ENCODE results near the gene MFNG.
A peak's percentile ranks its signal among the peaks of the same experiment; 100 is the strongest.
"Not testable (repeated sequence)": the region's sequence is repeated elsewhere in the genome, so short reads cannot be mapped to it uniquely, and the experiment has no call there.

The MFNG gene

DNA sequence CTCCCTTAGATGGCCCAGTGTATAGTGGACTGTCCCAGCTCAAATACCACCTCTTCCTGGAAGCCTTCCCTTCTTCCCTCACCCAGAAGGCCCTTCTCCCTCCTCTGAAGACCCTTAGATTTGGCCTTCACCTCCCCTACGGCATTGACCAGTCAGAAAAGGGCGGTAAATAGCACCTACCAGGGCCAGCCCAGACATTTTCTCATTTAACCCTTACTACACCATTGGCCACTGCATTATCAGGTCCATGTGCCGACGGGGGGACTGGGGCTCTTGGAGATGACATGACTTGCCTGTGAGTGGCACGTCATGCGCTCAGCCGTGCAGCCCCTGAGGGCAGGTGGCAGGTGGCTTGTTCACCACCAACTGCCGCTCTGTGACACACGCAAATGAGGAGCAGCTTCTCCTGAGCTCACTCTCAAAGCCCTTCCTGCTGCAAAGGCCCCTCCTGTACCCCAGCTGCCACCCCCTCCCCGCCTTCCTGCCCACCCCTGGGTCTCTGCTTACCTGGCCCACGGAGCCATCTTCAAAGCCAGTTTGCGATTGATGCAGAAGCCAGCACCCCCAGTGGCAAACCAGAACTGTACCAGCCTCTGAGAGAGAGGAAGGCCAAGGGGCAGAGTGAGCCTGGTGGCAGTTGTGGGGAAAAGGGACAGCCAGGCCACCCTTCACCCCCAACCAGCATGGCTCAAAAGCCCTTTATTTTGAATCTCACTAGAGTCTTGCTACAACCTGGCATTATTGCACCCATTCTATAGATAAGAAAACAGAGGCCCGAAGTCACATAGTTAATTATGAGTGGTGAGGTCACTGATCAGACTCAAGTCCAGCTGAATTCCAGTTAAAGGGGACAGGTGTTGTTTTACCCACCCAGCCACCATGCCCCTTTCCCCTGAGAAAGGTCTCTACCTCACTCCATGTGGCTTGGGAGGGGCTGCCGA, 9.5 kb downstream of the MFNG start:
- FAIRE-seq (no peak), DNase-seq (ENCODE audit: insufficient read length, low spot score) (no peak)

DNA sequence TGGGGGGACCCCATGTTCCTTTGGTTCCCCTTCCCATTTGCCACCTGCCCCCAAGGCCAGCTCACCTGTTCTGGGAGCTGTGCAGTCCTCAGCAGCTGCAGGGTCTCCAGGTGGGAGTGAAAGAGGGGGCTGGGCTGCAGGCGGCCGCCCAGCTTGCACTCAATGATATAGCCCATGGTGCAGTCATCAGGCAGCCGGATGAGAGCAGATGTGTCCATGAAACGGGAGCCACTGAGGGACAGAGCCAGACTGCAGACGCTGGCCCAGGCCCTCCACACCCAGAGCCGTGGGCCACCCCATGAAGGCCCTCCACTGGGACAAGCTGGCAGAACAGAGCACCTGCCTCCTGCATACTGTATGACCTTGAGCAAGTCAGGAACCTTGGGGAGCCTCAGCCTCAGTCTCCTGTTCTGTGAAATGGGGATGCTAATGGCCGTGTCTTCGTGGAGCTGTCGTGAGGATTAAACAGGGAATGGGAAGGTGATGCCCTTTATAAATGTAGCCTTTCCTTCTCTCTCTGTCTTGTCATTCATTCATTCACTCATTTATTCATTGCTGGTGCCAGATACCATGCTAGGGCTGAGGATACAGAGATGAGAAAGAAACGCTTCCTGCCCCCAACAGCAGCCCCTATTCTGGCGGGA, 11.6 kb downstream of the MFNG start:
- FAIRE-seq = no peak

DNA sequence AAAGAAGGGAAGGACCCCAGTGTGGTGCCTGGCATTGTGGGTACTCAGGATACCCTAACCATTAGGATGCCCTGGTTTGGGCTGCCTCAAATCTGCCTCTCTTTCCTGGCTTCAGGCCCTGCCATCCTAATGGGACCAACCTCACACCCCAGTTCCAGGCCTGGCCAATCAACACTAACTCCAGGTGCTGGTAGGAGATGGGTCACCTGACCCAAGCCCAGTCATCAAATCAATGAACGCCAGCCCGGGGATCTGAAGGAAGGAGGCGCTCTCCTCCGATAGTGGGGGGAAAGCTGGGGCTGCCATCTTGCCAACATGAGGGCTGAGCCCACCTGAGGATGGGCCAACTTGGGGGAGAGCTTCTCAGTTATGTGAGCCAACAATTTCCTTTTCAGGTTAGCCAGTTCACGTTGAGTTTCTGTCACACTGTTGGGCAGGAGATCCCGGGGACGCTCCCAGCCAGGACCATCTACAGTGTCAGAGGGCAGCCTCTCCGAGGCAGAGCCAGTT, 12.7 kb downstream of the MFNG start:
- FAIRE-seq (no peak), DNase-seq (ENCODE audit: insufficient read length, low spot score) (no peak)

More for the DNA sequence above, 11.6 kb downstream of the MFNG start:
- no peak for DNase-seq (ENCODE audit: insufficient read length, low spot score)

DNA sequence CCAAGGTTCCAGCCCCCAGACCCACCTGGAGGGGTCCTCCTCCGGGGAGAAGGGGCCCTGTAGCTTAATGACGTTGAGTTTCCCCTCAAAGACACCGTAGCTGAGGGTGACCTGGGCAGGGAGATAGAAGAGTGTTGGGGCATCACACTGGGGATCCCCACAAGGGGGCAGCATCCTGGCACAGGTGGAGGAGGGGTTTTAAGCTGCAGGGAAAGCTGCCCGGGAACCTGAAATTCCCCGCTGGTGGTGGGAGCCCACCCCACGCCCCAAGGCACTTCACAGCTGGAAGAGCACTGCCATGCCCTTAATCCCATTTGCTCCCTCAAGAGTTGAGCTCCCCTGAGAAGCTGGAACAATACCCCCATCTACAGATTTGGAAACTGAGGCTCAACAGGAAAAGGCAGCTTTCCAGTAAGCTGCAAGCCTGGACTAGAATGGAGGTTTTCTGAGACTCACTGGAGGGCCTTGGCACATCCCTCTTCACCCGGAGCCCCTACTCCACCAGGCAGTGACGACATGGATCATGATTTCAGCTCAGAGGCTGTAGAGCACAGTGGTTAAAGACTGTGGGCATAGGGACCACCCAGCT, 13.7 kb downstream of the MFNG start:
- no peak for FAIRE-seq
- peak; percentile 60 for DNase-seq (ENCODE audit: insufficient read length, low spot score)

DNA sequence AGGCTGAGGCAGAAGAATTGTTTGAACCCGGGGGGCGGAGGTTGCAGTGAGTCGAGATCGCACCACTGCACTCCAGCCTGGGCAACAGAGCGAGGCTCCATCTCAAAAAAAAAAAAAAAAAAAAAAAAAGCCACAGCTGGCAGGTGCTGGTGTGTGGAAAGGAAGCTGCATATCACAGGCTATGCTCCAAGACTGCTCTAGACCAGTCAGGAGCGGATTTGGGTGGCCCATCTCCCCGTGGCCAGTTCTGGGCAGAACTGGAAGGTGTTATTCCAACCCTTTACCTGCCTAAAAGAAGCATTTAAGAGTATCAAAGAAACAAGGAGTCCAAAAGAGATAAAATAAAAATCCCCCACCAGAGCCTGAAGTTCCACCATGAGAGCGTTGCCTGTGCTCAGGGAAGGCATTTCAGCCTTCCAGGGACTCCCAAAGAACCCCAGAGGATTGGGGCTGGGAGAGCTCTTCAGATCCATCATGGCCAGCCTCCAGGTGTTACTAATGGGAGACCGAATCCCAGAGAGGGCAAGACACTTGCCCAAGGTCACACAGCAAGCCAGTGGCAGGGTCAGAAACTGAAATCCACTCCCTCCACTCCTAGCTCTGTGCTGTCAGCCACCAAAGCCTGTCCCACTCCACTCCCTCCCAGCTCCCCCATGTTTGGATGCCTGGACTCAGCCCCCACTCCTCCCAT, 14.3 kb downstream of the MFNG start:
- no peak for FAIRE-seq
- no peak for DNase-seq (ENCODE audit: insufficient read length, low spot score)

DNA sequence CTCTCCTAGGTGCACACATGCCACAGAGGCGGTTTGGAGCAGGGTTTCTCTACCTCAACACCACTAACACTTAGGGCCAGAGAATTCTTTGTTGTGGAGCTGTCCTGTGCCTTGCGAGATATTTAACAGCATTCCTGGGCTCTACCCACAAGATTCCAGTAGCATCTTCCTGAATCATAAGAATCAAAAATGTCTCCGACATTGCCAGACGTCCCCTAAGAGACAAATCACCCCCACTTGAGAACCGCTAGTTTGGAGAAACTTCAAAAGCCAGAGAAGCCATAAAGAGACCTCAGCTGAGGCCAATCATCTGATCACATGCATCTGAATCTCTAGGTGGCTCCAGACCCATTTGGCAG, 16.1 kb downstream of the MFNG start:
- FAIRE-seq = no peak
- no peak for DNase-seq (ENCODE audit: insufficient read length, low spot score)

DNA sequence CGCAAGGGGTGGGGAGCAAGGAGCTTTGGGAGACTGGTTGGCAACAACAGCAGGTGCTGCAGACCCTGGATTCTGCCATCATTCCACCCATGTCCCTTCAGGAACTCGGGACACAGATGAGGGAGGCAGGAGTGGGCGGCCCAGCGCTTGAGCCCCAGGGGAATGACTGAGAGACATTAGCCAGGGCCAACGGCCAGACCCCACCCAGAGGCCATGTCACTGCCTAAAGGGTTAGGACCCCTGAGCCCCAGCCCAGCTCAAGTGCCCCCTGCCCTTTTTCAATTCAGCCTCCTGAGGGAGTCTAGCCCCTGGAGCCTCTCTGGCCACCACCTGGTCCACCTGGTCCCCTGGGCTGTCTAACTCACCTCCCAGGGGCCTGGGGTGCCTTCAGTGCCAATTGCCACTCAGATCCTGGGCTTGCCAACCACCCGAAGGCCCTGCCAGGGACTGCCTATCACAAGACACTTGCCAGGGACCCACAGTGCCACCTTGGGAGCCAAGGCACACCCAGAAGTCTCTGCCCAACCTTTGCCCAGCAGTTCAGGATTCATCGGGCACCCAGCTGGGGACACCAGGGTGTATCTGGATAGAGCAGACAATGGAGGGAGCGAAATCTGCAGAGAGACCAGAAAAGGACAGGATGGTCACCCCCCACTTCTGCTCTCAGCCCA, 16.6 kb downstream of the MFNG start:
- no peak for FAIRE-seq
- no peak for DNase-seq (ENCODE audit: insufficient read length, low spot score)

DNA sequence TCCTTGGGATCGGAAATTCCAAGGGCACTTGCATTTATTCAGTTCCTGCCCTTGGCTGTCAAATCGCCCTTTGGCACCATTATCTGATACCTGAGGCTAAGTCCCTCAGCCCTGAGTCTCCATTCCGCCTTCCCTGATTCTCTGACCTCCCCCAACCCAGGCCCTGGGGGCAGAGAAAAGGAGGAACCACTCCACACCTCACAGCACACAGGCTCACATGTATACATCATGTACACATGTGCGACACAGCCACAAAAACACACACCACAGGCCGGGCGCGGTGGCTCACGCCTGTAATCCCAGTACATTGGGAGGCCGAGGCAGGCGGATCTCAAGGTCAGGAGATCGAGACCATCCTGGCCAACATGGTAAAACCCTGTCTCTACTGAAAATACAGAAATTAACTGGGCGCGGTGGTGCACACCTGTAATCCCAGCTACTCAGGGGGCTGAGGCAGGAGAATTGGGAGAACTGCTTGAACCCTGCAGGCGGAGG, 17.9 kb downstream of the MFNG start:
- not testable (repeated sequence) for FAIRE-seq; DNase-seq (ENCODE audit: insufficient read length, low spot score)

DNA sequence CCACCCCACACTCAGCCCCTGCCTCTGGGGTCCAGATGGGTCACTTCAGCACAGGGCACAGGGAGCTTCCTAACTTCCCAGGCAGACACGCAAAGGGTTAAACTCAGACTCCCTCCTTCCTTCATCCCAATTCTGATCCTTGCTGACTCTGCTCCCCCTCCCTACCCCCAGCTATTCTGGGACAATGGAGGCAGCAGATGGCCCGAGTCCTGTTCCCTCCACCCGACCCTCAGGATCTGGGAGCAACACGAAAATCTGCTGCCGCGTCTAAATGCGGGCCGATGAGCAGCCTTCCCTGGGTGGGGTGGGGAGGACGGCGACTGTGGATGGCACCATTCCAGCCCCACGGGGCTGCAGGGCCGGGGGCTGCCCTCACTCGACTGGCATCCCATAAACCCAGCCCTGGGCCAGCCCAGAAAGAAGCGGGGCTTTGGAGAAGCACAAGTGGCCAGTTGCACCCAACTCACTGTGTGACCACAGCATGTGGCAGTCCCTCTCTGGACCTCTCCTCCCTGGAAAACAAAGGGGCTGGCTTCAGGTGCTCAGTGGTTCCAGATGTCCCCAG, 18.7 kb downstream of the MFNG start:
- no peak for FAIRE-seq
- no peak for DNase-seq (ENCODE audit: insufficient read length, low spot score)

DNA sequence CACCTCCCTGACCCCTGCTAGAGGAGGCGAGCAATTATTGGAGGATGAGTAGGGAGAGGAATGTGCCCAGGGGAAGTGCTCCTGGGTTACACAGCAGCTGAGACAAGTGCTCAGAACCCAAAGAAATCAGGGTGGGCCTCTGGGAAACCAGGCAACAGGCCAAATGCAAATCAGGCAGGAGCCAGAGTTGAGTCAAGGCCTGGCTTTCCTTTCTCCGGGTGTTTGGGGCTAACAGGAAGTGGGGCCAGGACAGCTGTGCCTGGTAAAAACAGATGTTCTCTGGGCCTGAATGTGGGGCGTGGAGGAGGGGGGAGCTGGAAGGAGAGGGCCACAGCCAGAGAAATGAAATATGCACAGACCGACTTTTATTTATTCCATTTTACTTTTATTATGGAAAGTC, 22.0 kb downstream of the MFNG start:
- FAIRE-seq (peak; percentile 74), DNase-seq (ENCODE audit: insufficient read length, low spot score) (peak; percentile 67)

DNA sequence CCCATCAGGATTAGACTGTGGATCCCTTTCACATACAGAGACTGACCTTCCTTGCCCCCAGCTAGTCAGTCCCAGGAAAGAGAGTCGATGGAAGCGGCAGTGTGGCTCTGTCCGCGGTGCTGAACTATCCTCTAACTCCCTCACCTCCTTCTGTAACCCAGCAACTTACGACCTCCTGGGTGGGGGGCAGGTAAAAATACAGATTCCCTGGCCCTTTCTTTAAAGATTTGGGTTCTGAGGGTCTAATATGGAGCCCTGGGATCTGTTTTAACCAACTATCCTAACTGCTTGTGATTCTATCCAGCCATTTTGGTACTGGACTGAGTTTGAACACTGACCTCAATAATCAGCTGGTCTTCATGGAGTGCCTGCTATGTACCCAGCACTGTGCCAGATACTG, 23.2 kb downstream of the MFNG start:
- no peak for FAIRE-seq

DNA sequence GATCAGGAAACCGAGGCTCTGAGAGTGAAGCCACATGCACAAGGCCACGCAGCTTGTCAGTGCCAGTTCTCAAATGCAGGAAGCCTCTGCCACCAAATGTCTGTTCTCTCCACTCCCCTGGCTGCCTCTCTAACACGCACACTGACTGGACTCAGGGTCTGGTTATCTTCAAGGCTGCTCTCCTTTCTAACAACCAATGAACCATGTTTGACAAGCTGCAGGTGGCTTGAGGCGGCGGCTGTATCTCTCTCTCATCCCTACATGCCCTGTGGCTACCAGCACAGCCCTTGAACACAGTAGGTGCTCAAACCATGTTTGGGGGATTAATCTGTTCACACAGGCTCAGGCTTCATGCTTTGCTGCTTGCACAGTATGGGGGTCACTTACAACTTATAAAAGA, 23.7 kb downstream of the MFNG start:
- no peak for FAIRE-seq
- no peak for DNase-seq (ENCODE audit: insufficient read length, low spot score)

More for the DNA sequence above, 23.2 kb downstream of the MFNG start:
- no peak for DNase-seq (ENCODE audit: insufficient read length, low spot score)

DNA sequence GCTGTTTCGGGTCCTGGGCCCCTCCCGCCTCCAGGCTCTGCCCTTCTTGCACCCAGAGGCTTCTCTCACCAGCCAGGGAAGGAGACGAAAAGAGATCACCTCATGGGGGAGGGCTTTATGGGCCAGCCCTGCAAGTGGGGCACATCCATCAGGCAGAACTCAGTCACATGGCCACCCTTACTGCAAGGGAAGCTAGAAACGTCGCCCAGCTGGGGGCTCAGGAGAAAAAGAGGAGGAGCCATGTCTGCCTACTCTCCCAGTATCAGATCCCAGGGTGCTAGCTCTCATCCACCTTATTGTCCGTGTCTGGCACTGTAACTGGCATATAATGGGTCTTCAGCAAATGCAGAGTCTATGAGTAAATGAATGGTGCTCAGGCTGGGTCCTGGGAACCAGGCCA, 24.2 kb downstream of the MFNG start:
- no peak for DNase-seq (ENCODE audit: insufficient read length, low spot score)
- FAIRE-seq = no peak

DNA sequence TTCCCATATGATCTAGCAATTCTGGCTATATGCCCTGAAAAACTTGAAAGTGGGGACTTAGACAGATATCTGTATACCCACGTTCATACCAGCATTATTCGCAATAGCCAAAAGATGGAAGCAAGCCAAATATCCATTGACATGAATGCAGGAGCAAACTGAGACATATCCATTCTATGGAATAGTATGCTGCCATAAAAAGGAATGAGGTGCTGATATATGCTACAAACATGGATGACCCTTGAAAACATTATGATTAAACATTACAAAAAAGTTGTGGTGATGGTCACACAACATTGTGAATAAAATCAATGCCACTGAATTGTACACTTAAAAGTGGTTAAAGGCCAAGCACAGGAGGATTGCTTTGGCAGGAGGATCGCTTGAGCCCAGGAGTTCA, 25.5 kb downstream of the MFNG start:
- no peak for DNase-seq (ENCODE audit: insufficient read length, low spot score)
- no peak for FAIRE-seq

DNA sequence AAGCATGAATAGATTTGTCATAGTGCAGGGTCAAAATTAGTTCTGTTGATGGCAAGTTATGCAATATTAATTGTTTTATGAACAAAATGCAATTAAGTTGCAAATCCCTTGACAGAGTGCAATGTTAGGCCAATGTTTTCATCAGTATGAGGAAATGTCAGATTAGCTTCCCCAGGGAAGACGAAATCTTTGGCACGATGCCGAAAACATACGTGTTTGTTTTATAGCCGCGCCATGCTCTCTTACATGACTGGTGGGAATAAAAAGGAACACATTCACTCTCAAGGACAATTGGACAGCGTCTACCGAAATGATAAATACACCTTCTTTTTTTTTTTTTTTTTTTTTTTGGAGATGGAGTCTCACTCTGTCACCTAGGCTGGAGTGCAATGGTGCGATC, 27.0 kb downstream of the MFNG start:
- FAIRE-seq = no peak

DNA sequence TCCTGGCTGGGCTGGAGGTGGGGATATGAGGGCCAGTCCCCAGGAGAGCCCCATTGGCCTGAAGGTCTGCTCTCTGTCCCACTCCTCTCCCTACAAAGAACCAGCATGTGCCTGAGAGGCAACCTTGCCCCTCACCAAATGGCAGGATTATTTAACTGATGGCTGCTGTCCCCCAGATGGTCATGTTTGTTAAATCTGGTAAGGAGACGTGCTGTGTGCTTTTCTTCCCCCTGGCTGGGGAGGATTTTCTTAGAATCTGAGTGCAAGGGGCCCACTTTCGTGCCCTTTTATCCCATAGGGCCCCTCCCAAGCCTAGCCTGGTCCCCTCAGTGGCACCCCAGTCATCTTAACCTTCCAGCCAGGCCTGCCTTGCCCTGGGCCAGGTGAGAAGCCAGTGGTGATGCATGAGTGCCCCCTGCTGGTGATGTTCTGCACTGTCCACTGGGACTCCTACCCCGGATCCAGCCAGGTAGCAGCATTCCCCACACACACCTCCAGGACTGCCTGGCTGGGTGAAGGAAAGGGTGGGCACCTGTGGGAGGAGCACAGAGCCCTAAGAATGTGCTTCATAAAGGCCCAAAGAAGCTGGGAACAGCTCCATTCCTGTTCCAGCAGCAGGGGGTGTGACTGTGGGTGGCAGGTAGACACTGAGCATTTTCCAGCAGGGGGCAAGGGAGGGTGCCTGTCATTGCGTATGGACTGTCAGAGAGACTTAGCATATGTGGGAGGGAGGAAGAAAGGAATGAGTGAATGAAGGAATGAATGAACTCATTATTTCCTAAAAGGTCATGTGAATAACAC, 28.9 kb downstream of the MFNG start:
- FAIRE-seq = peak; percentile 90
- peak; percentile 82 for DNase-seq (ENCODE audit: insufficient read length, low spot score)

More for the DNA sequence above, 27.0 kb downstream of the MFNG start:
- DNase-seq (ENCODE audit: insufficient read length, low spot score) = no peak

DNA sequence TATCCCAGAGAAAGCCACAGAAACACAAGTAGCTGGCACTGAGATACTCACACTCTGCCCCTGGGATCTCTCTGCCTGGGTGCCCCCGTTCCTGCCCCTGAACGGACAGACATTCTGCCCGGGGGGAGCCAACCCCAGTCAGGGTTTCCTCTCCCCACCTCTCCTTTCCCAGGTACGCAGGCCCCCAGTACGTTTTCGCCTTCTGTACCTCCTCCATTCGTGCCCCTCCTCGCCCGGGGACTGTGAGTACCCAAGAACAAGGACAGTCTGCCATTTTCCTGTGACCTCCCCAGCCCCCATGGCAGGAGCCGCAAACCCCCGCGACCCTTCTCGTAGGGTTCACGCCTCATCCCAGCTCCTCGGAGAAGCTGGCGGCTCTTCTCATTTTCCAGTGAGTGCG, 29.8 kb downstream of the MFNG start:
- DNase-seq (ENCODE audit: insufficient read length, low spot score) = no peak
- no peak for FAIRE-seq

DNA sequence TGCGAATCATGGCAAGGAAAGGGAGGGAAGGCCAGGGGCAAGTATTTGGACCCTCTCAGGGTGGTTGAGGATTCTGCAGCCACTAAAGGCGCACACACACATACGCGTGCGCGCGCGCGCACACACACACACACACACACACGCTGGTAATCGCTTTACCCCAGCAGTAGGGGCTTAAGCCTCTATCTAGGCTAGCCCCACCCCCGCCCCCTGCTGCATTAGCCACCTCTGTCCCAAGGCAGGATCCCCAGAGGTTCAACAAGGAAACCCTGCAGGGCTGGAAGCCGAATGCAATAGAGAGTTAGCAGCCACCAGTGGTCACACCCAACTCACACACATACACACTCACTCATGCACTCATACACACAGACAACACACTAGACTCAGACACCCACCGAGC, 30.3 kb downstream of the MFNG start:
- FAIRE-seq (no peak), DNase-seq (ENCODE audit: insufficient read length, low spot score) (no peak)

Measured in GM19239 (cell line).